Activated T-cell treated with anti-CD3 and anti-CD28 coated beads for 4 hours (primary cell): ENCODE results near the gene KCNMB4.

Source experiments
- DNase-seq: peaks from one replicate; pipeline ENCODE4 v3.0.0-alpha.2; 2020

KCNMB4 gene

GRCh38 chr12:70365648-70366518 lies at the start of gene KCNMB4:
Gene KCNMB4, plus strand, starts transcription at chr12:70366290. Its CDS starts 445 bp downstream, at chr12:70366735.
- peak; percentile 62 for DNase-seq

- no peak for DNase-seq
These were observed 48.3 kb upstream of the KCNMB4 start for GRCh38 chr12:70317781-70318180.

GRCh38 chr12:70319605-70320004 lies 46.5 kb upstream of the KCNMB4 start:
- DNase-seq, result no peak

DNA sequence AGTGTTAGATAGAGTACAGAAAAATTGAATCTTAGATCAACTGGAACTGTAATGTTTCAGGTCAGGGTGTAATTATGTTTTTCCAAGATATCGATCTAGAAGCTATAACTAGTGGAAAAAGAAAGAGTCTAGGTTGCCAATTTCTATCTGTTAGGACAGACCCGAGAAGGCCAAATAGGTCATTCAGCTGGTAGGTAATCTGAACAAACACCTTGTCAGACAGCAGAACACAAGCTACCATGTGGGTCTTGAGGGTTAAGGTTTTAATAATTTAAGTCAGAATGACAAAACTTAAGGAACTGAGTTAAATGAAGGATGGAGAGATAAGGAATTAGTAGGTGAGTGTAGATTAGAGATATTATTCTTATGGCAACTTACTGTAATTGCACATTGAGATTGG lies 44.9 kb upstream of the KCNMB4 start:
- no peak for DNase-seq

DNA sequence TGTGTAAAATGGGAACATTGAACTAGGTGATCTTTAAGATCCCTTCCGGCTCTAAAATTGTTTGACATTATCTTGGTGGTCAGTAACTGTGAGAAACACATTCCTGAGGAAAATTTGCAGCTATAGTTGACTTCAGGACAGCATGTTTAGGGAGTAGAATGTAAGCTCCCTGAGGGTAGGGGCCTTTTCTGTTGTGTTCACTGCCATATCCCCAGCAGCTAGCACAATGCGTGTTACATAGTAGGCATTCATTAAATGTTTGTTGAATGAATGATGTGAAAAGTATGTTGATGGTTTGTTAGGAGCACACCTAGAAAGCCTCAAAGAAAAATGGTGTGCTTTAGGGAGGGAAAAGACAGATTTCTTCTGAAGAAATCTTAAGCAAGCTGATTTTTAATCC lies 38.5 kb upstream of the KCNMB4 start:
- DNase-seq, result no peak

GRCh38 chr12:70329728-70330127 lies 36.4 kb upstream of the KCNMB4 start:
- no peak for DNase-seq

GRCh38 chr12:70330158-70330557 lies 35.9 kb upstream of the KCNMB4 start:
- DNase-seq, result no peak

GRCh38 chr12:70332236-70332635 lies 33.9 kb upstream of the KCNMB4 start:
- no peak for DNase-seq

GRCh38 chr12:70334742-70335141 lies 31.3 kb upstream of the KCNMB4 start:
- no peak for DNase-seq

DNA sequence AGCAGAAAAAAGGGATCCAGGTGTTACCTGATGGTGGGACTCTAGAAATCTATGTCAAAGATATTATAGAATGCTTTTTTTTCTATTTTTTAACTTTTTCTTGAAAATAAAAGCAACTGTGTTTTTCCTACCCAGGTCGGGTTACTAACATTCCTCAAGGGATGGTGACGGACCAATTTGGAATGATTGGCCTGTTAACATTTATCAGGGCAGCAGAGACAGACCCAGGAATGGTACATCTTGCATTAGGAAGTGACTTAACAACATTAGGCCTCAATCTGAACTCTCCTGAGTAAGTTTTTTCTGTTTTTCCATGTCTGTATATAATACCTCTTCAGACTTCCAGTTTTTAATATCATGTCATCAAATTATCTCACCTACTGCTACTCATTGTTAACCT lies 27.6 kb upstream of the KCNMB4 start:
- DNase-seq, result no peak

- DNase-seq, result no peak
These were observed 15.0 kb upstream of the KCNMB4 start for GRCh38 chr12:70351076-70351475.

GRCh38 chr12:70353780-70354660 lies 12.1 kb upstream of the KCNMB4 start:
- DNase-seq, result no peak

GRCh38 chr12:70354787-70355186 lies 11.3 kb upstream of the KCNMB4 start:
- DNase-seq, result no peak

GRCh38 chr12:70355972-70356371 lies 10.1 kb upstream of the KCNMB4 start:
- DNase-seq, result no peak

DNA sequence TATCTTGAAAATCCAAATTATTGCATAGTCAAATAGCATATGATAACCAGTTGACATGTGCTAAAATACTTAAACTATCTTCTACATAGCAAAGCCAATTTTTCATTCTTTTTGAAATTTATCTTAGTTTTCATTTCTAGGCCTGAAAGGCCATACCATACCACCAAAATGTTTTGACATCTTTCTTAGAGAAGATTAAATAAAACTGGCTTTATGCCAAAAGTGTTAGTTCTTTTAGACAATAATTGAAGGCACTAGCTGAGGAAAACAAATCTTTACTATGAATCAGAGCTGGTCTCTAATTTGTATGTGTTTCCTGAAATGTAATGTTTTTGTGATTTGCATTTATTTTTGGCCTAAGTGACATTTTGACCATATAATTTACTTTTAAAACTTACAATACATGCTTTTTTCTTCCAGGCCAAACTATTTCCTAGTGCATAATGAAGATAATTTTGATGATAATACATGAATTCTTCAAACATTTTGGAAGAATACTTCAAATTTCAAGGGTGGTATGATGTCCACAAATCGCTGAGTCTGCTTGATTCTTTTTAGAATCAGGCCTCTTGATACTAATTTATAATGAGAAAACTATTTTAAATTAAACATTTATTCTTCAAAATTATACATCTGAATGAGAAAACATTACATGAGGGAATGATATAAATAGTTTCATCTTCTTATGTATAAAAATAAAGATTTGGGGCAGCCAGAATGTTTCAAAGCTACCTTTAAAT lies 6.5 kb upstream of the KCNMB4 start:
- no peak for DNase-seq

- no peak for DNase-seq
These were observed 5.9 kb upstream of the KCNMB4 start for GRCh38 chr12:70360218-70360617.

DNA sequence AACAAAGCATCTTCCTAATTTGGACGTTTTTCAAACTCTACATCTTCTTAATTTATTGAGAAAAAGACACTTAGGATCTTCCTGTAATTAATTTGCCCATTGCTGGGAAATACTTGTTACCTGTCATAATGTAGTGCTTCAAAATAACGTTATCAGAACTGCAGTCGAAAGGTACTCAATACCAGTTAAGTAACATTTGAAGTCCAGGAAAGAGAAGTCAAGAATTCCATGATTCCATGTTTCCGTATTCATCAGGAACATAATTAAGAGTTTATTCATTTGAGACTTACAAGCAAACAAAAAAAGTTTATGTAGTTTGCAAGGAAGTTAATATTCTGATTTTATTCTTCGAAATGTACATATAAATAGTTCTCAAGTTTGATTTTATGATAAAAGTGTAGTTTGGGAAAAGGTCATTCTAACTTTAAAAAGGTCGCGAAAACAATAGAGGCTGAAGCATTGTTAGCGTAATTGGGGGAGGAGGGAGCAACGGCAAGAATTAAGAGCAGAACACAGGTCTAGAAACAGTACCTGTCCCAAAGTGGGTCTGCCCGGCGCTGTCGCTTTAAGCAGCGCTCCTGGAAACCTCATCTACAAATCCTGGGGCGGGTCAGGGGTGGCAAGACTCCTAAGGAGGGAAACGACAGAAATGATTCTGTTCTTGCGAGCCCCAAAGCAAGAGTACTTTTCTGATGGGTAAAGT lies 1.2 kb upstream of the KCNMB4 start:
- no peak for DNase-seq

- no peak for DNase-seq
These were observed 767 bp upstream of the KCNMB4 start for GRCh38 chr12:70365398-70365647.

- peak; percentile 30 for DNase-seq
These were observed 629 bp downstream of the KCNMB4 start for GRCh38 chr12:70366581-70367257.

GRCh38 chr12:70367258-70368141 lies 1.4 kb downstream of the KCNMB4 start:
- no peak for DNase-seq

GRCh38 chr12:70372881-70373280 lies 6.8 kb downstream of the KCNMB4 start:
- no peak for DNase-seq
